ENCODE data around the gene CCDC85C.

CCDC85C gene

GRCh38 chr14:99560922-99561683 is 42.9 kb downstream of the CCDC85C start:
- in situ Hi-C loops (cut with MboI; ENCODE audit: low sequenced_read_pairs): no loop called here

- in situ Hi-C loops (cut with MboI; ENCODE audit: low sequenced_read_pairs): no loop called here
These were observed 43.6 kb downstream of the CCDC85C start for GRCh38 chr14:99560403-99560802.

GRCh38 chr14:99559286-99559990 is 44.6 kb downstream of the CCDC85C start:
- in situ Hi-C loops (cut with MboI; ENCODE audit: low sequenced_read_pairs): no loop called here

GRCh38 chr14:99556134-99556791 is 47.7 kb downstream of the CCDC85C start:
- in situ Hi-C loops (cut with MboI; ENCODE audit: low sequenced_read_pairs): no loop called here

- in situ Hi-C loops (cut with MboI; ENCODE audit: low sequenced_read_pairs): no loop called here
These were observed 49.1 kb downstream of the CCDC85C start for GRCh38 chr14:99554757-99555531.

GRCh38 chr14:99554184-99554583 is 49.8 kb downstream of the CCDC85C start:
- in situ Hi-C loops (cut with MboI; ENCODE audit: low sequenced_read_pairs): no loop called here

- in situ Hi-C loops (cut with MboI; ENCODE audit: low sequenced_read_pairs): no loop called here
These were observed 51.3 kb downstream of the CCDC85C start for GRCh38 chr14:99552572-99553216.

GRCh38 chr14:99552021-99552553 is 51.9 kb downstream of the CCDC85C start:
- in situ Hi-C loops (cut with MboI; ENCODE audit: low sequenced_read_pairs): no loop called here

- in situ Hi-C loops (cut with MboI; ENCODE audit: low sequenced_read_pairs): no loop called here
These were observed 52.7 kb downstream of the CCDC85C start for GRCh38 chr14:99551034-99551922.

GRCh38 chr14:99550387-99550992 is 53.5 kb downstream of the CCDC85C start:
- in situ Hi-C loops (cut with MboI; ENCODE audit: low sequenced_read_pairs): no loop called here

GRCh38 chr14:99549684-99550083 is 54.3 kb downstream of the CCDC85C start:
- in situ Hi-C loops (cut with MboI; ENCODE audit: low sequenced_read_pairs): no loop called here

- in situ Hi-C loops (cut with MboI; ENCODE audit: low sequenced_read_pairs): no loop called here
These were observed 55.0 kb downstream of the CCDC85C start for GRCh38 chr14:99548871-99549515.

GRCh38 chr14:99548255-99548654 is 55.8 kb downstream of the CCDC85C start:
- in situ Hi-C loops (cut with MboI; ENCODE audit: low sequenced_read_pairs): no loop called here

GRCh38 chr14:99546234-99546879 is 57.6 kb downstream of the CCDC85C start:
- in situ Hi-C loops (cut with MboI; ENCODE audit: low sequenced_read_pairs): no loop called here

GRCh38 chr14:99545586-99545985 is 58.4 kb downstream of the CCDC85C start:
- in situ Hi-C loops (cut with MboI; ENCODE audit: low sequenced_read_pairs): no loop called here

GRCh38 chr14:99544991-99545390 is 59.0 kb downstream of the CCDC85C start:
- in situ Hi-C loops (cut with MboI; ENCODE audit: low sequenced_read_pairs): no loop called here

- in situ Hi-C loops (cut with MboI; ENCODE audit: low sequenced_read_pairs): no loop called here
These were observed 60.0 kb downstream of the CCDC85C start for GRCh38 chr14:99543985-99544384.

- in situ Hi-C loops (cut with MboI; ENCODE audit: low sequenced_read_pairs): no loop called here
These were observed 60.6 kb downstream of the CCDC85C start for GRCh38 chr14:99543370-99543769.
